ENCODE results near the gene FGF12. TPM values are rescaled to one million over a fixed set of nuclear protein-coding genes. Genes with fewer than 3 reads are reported as not detected.

The FGF12 gene
- polyA plus RNA-seq, 1 of the 3 experiments (the other 2 are of a cell fraction) = 0.30 TPM

- no peak overlapping the region for H3K4me3 ChIP-seq (ENCODE audit: low read depth in 2 of 2, low read length in 1 of 2)
- H3K4me2 ChIP-seq = no peak overlapping the region
- no peaks in the 10 kb centered on the region for H3K4me1 ChIP-seq (ENCODE audit: control insufficient read depth in 1 of 2, insufficient read depth in 2 of 2, low read depth in 1 of 2, low read length in 1 of 2)
- POLR2A ChIA-PET = no interaction called here
- no peak overlapping the region for H3K27ac ChIP-seq (ENCODE audit: low read depth in 2 of 2, low read length in 1 of 2)
- H3K9ac ChIP-seq = no peak overlapping the region
- no peaks in the 10 kb centered on the region for H3K79me2 ChIP-seq (ENCODE audit: insufficient read depth)
- no peaks in the 10 kb centered on the region for H3K9me2 ChIP-seq
- H2AFZ ChIP-seq (ENCODE audit: low read depth) = no peak overlapping the region
- 20% methylated on average over 5 of the region's 5 CpGs for WGBS (ENCODE audit: low lambda C conversion rate)
- 0 out of 2 replicates have a peak, but pooled peaks cover 3% of the 10 kb centered on the region for H3K27me3 ChIP-seq (ENCODE audit: insufficient read depth)
- DNase-seq = no peak
- CTCF ChIA-PET = no interaction called here
- H4K20me1 ChIP-seq (ENCODE audit: insufficient read depth) = no peaks in the 10 kb centered on the region
- no peaks in the 10 kb centered on the region for H3K36me3 ChIP-seq (replicated peaks in 1 of 2; ENCODE audit: control insufficient read depth in 1 of 2, insufficient read depth in 2 of 2, low read length in 1 of 2)
- H3F3A ChIP-seq (replicated peaks; ENCODE audit: insufficient read depth) = no peaks in the 10 kb centered on the region
- H3K9me3 ChIP-seq = no peaks in the 10 kb centered on the region
- TF ChIP-seq NRF1 (IDR thresholded peaks at IDR 0.05; ENCODE audit: low read depth, low read length) = no peak
- no peak for TF ChIP-seq MXI1 (IDR thresholded peaks at IDR 0.05; ENCODE audit: low read depth, low read length)
Measured at GRCh38 chr3:192395506-192395905, 331.8 kb downstream of the FGF12 start.

- POLR2A ChIA-PET = no interaction called here
- Histone ChIP-seq H3K27me3 (ENCODE audit: insufficient read depth) (0 out of 2 replicates have a peak, but pooled peaks cover 3% of the 10 kb centered on the region), H3K36me3 (replicated peaks in 1 of 2; ENCODE audit: control insufficient read depth in 1 of 2, insufficient read depth in 2 of 2, low read length in 1 of 2) (no peaks in the 10 kb centered on the region), H3K4me1 (ENCODE audit: control insufficient read depth in 1 of 2, insufficient read depth in 2 of 2, low read depth in 1 of 2, low read length in 1 of 2) (no peaks in the 10 kb centered on the region), H3K4me3 (ENCODE audit: low read depth in 2 of 2, low read length in 1 of 2) (no peak overlapping the region), H3K79me2 (ENCODE audit: insufficient read depth) (no peaks in the 10 kb centered on the region), H3K9me2 (no peaks in the 10 kb centered on the region), H3F3A (replicated peaks; ENCODE audit: insufficient read depth) (no peaks in the 10 kb centered on the region), H2AFZ (ENCODE audit: low read depth) (no peak overlapping the region), H3K9ac (no peak overlapping the region), H3K4me2 (no peak overlapping the region), H3K9me3 (no peaks in the 10 kb centered on the region), H3K27ac (ENCODE audit: low read depth in 2 of 2, low read length in 1 of 2) (no peak overlapping the region), H4K20me1 (ENCODE audit: insufficient read depth) (no peaks in the 10 kb centered on the region)
- 38% methylated on average over 4 of the region's 4 CpGs for WGBS (ENCODE audit: low lambda C conversion rate)
- TF ChIP-seq CHD2 (IDR thresholded peaks at IDR 0.05; ENCODE audit: low read length, partially characterized antibody) = no peak
- DNase-seq = no peak
- CTCF ChIA-PET = no interaction called here
Measured at GRCh38 chr3:192392986-192393385, 334.4 kb downstream of the FGF12 start.

GRCh38 chr3:192382861-192383260 is 344.5 kb downstream of the FGF12 start:
- 8% methylated on average over 2 of the region's 2 CpGs for WGBS (ENCODE audit: low lambda C conversion rate)
- CTCF ChIA-PET = no interaction called here
- no peak overlapping the region for H3K4me3 ChIP-seq (ENCODE audit: low read depth in 2 of 2, low read length in 1 of 2)
- H3K4me1 ChIP-seq (ENCODE audit: control insufficient read depth in 1 of 2, insufficient read depth in 2 of 2, low read depth in 1 of 2, low read length in 1 of 2) = no peaks in the 10 kb centered on the region
- H3K9me3 ChIP-seq = no peaks in the 10 kb centered on the region
- no peaks in the 10 kb centered on the region for H3K9me2 ChIP-seq
- H3K27ac ChIP-seq (ENCODE audit: low read depth in 2 of 2, low read length in 1 of 2) = no peak overlapping the region
- H3F3A ChIP-seq (replicated peaks; ENCODE audit: insufficient read depth) = no peaks in the 10 kb centered on the region
- H3K4me2 ChIP-seq = no peak overlapping the region
- H3K27me3 ChIP-seq (ENCODE audit: insufficient read depth) = no peaks in the 10 kb centered on the region
- no peak overlapping the region for H2AFZ ChIP-seq (ENCODE audit: low read depth)
- POLR2A ChIA-PET = no interaction called here
- H3K79me2 ChIP-seq (ENCODE audit: insufficient read depth) = no peaks in the 10 kb centered on the region
- no peaks in the 10 kb centered on the region for H3K36me3 ChIP-seq (replicated peaks in 1 of 2; ENCODE audit: control insufficient read depth in 1 of 2, insufficient read depth in 2 of 2, low read length in 1 of 2)
- TF ChIP-seq GATA2 (CRISPR knock-in tag; IDR thresholded peaks at IDR 0.05) (no peak), USF2 (IDR thresholded peaks at IDR 0.05; ENCODE audit: borderline replicate concordance, low read depth, low read length) (no peak), ELF1 (IDR thresholded peaks at IDR 0.05) (no peak), JUND (IDR thresholded peaks at IDR 0.05) (no peak), YY1 (IDR thresholded peaks at IDR 0.05; ENCODE audit: low read depth) (no peak), MXI1 (IDR thresholded peaks at IDR 0.05; ENCODE audit: low read depth, low read length) (no peak), IRF3 (IDR thresholded peaks at IDR 0.05; ENCODE audit: low read depth, low read length) (no peak), POLR2AphosphoS5 (IDR thresholded peaks at IDR 0.05; ENCODE audit: low read depth, low read length) (no peak), CHD2 (IDR thresholded peaks at IDR 0.05; ENCODE audit: low read length, partially characterized antibody) (no peak), FOSL2 (IDR thresholded peaks at IDR 0.05; ENCODE audit: borderline replicate concordance, low read depth) (no peak)
- H4K20me1 ChIP-seq (ENCODE audit: insufficient read depth) = no peaks in the 10 kb centered on the region
- DNase-seq = no peak
- no peak overlapping the region for H3K9ac ChIP-seq
